ENCODE results near the gene IL1RL2.

IL1RL2 gene

GRCh38 chr2:102176172-102176571 is 10.7 kb upstream of the IL1RL2 start:
- DNase-seq (ENCODE audit: low read depth) = no peak
- H3K4me3 ChIP-seq (ENCODE audit: low read length) = no peak overlapping the region
- TF ChIP-seq CTCF (conservative IDR thresholded peaks at IDR 0.05; ENCODE audit: low read length) = no peak

- TF ChIP-seq CTCF (conservative IDR thresholded peaks at IDR 0.05; ENCODE audit: low read length) = no peak
- H3K4me3 ChIP-seq (ENCODE audit: low read length) = no peak overlapping the region
- no peak for DNase-seq (ENCODE audit: low read depth)
Measured at GRCh38 chr2:102177814-102178478, 8.9 kb upstream of the IL1RL2 start.

GRCh38 chr2:102179061-102179460 is 7.8 kb upstream of the IL1RL2 start:
- H3K4me3 ChIP-seq (ENCODE audit: low read length) = no peak overlapping the region
- TF ChIP-seq CTCF (conservative IDR thresholded peaks at IDR 0.05; ENCODE audit: low read length) = no peak
- no peak for DNase-seq (ENCODE audit: low read depth)

- no peak for TF ChIP-seq CTCF (conservative IDR thresholded peaks at IDR 0.05; ENCODE audit: low read length)
- DNase-seq (ENCODE audit: low read depth) = no peak
- H3K4me3 ChIP-seq (ENCODE audit: low read length) = no peak overlapping the region
Measured at GRCh38 chr2:102179788-102180686, 6.8 kb upstream of the IL1RL2 start.

GRCh38 chr2:102180687-102180999 is 6.2 kb upstream of the IL1RL2 start:
- no peak for DNase-seq (ENCODE audit: low read depth)
- no peak for TF ChIP-seq CTCF (conservative IDR thresholded peaks at IDR 0.05; ENCODE audit: low read length)
- no peak overlapping the region for H3K4me3 ChIP-seq (ENCODE audit: low read length)

- DNase-seq (ENCODE audit: low read depth) = no peak
- no peak for TF ChIP-seq CTCF (conservative IDR thresholded peaks at IDR 0.05; ENCODE audit: low read length)
- no peak overlapping the region for H3K4me3 ChIP-seq (ENCODE audit: low read length)
Measured at GRCh38 chr2:102181376-102181775, 5.4 kb upstream of the IL1RL2 start.

Measured in AG10803 (cell line).